ENCODE measurements around the gene CAMK1.

CAMK1 gene

DNA sequence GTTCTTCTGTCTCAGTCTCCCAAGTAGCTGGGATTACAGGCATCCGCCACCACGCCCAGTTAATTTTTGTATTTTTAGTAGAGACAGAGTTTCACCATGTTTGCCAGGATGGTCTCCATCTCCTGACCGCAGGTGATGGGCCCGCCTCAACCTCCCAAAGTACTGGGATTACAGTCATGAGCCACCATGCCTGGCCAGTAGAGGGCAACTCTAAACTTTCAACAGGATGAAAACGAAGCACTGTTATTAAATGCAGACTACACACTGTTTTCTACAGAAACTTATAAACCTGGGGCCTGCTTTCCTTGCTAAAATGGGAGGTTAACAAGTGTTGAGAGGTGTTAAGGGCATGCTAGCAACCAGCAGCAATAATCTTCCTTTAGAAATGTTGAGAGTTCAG lies 30.8 kb upstream of the CAMK1 start:
- intact Hi-C loops (cut with DNase I; ENCODE audit: low total_unique reads), result no loop called here
- Histone ChIP-seq H3K27me3 (no peaks in the 10 kb centered on the region), H3K4me1 (peaks cover 0 to 7% (median 4%) of the 10 kb centered on the region in 4 donors), H3K4me3 (no peak overlapping the region), H3K9me3 (no peaks in the 10 kb centered on the region), H3K36me3 (peaks cover 78 to 90% (median 83%) of the 10 kb centered on the region in 3 donors), H3K27ac (no peak overlapping the region)
- TF ChIP-seq, protein P1, sequence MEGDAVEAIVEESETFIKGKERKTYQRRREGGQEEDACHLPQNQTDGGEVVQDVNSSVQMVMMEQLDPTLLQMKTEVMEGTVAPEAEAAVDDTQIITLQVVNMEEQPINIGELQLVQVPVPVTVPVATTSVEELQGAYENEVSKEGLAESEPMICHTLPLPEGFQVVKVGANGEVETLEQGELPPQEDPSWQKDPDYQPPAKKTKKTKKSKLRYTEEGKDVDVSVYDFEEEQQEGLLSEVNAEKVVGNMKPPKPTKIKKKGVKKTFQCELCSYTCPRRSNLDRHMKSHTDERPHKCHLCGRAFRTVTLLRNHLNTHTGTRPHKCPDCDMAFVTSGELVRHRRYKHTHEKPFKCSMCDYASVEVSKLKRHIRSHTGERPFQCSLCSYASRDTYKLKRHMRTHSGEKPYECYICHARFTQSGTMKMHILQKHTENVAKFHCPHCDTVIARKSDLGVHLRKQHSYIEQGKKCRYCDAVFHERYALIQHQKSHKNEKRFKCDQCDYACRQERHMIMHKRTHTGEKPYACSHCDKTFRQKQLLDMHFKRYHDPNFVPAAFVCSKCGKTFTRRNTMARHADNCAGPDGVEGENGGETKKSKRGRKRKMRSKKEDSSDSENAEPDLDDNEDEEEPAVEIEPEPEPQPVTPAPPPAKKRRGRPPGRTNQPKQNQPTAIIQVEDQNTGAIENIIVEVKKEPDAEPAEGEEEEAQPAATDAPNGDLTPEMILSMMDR (IDR thresholded peaks at IDR 0.05), result no peak
- DNase-seq, result no peak

DNA sequence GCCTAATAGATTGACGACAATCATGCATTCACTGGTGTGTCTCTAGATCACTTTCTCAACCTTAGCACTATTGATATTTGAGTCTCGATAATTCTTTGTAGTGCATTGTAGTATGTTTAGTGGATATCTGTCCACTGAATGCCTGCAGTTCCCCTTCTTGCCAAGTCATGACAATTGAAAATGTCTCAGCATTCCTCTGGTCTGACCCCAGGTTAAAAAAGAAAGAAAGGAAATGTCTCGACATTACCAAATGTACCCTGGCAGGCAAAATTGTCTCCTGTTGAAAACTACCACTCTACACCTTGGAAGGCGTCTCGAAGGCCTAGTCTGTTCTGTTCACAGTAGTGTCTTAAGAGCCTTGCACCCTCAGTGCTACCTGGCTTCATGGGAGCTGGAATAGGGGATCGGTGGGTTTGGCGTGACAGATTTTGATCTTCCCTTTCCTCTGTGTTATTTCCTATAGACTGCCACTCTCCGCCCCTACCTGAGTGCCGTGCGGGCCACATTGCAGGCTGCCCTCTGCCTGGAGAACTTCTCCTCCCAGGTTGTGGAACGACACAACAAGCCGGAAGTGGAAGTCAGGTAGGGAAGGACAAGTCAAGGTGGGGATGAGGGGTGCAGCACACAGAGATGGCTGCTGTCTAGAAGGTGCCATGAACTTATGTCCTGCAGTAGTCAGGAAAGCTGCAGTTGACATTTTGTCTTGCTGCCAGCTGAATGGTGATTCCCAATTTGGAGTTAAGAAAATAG lies 27.6 kb upstream of the CAMK1 start:
- H3K36me3 ChIP-seq, result peaks cover 49 to 65% (median 52%) of the 10 kb centered on the region in 3 donors
- intact Hi-C loops (cut with DNase I; ENCODE audit: low total_unique reads), result no loop called here
- no peak for DNase-seq
- H3K4me3 ChIP-seq, result no peak overlapping the region
- TF ChIP-seq, protein P1 (IDR thresholded peaks at IDR 0.05), result no peak
- H3K27me3 ChIP-seq, result no peaks in the 10 kb centered on the region
- peaks cover 0 to 31% (median 22%) of the 10 kb centered on the region in 4 donors for H3K4me1 ChIP-seq
- H3K9me3 ChIP-seq, result no peaks in the 10 kb centered on the region
- no peak overlapping the region for H3K27ac ChIP-seq

DNA sequence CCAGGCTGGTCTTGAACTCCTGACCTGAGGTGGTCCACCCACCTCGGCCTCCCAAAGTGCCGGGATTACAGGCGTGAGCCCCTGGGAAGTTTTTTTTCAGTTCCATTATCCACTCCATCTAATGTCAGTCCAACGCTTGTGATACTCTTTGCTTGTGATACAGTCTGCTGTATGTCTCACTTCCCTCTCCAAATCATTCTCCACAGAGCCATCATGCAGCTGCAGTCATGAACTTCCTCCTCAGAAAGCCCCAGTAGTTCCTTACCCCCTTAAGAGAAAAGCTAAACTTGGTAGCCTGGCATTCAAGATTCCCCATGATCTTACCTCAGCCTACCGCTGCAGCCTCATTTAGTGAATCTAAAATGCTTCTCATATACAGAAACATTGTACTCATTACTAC lies 25.5 kb upstream of the CAMK1 start:
- peaks cover 0 to 44% (median 37%) of the 10 kb centered on the region in 4 donors for H3K4me1 ChIP-seq
- TF ChIP-seq, protein P1 (IDR thresholded peaks at IDR 0.05), result no peak
- no peak overlapping the region for H3K27ac ChIP-seq
- no peak for DNase-seq
- H3K9me3 ChIP-seq, result no peaks in the 10 kb centered on the region
- intact Hi-C loops (cut with DNase I; ENCODE audit: low total_unique reads), result no loop called here
- no peak overlapping the region for H3K4me3 ChIP-seq
- H3K36me3 ChIP-seq, result peaks cover 29 to 52% (median 34%) of the 10 kb centered on the region in 3 donors
- H3K27me3 ChIP-seq, result no peaks in the 10 kb centered on the region

DNA sequence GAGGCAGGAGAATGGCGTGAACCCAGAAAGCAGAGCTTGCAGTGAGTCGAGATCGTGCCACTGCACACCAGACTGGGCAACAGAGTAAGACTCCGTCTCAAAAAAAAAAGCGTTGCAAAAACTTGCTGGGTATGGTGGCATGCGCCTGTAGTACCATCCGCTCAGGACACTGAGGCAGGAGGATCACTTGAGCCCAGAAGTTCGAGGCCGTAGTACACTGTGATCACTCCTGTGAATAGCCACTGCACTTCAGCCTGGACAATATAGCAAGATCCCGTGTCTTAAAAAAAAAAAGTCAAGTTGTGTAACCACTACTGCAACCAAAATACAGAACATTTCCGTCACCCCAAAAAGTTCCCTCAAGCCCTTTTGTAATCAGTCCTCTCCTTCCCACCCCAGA lies 24.7 kb upstream of the CAMK1 start:
- TF ChIP-seq, protein P1 (IDR thresholded peaks at IDR 0.05), result no peak
- no peaks in the 10 kb centered on the region for H3K9me3 ChIP-seq
- H3K27me3 ChIP-seq, result no peaks in the 10 kb centered on the region
- intact Hi-C loops (cut with DNase I; ENCODE audit: low total_unique reads), result no loop called here
- DNase-seq, result no peak
- H3K4me1 ChIP-seq, result peaks cover 0 to 44% (median 37%) of the 10 kb centered on the region in 4 donors
- H3K4me3 ChIP-seq, result peak overlapping the region; percentile 68 to 95
- no peak overlapping the region for H3K27ac ChIP-seq
- peaks cover 26 to 52% (median 33%) of the 10 kb centered on the region in 3 donors for H3K36me3 ChIP-seq

DNA sequence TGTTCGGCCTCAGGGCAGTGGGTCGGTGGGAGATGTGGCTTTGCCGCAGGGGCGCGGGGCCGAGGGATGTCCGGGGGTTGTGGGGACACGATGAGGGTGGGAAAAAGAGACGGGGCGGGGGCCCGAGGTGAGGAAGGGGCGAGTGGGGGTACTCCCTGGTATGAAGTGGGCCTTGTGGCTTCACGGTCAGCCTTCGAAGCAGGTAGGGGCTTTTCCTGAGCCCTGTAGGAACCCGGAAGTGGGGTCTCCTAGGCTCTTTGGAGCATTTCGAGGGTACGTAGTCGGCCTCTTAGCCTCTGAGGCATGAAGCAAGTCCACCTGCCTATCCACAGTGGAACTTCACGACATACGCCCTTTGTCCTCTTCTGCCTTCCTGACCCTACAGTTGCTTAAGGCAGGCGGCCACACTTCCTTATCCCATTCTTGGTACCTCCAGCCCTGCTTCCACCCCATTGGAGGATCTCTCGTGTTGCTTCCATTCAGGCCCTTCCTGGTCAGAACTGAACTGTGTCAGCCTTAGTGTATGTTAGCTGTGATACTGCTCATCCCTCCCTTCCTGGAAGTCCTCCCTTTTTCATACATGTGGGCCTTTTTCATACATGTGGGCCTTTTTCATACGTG lies 23.5 kb upstream of the CAMK1 start:
- peak overlapping the region; percentile 68 to 95 for H3K4me3 ChIP-seq
- DNase-seq, result peak in 1 of 2 donors; percentile 38
- peaks cover 0 to 44% (median 37%) of the 10 kb centered on the region in 4 donors for H3K4me1 ChIP-seq
- intact Hi-C loops (cut with DNase I; ENCODE audit: low total_unique reads), result loop anchor here (2.0 kb wide), 1 partner anchor 22 kb away; no protein-coding TSS in a partner anchor
- TF ChIP-seq, protein P1 (IDR thresholded peaks at IDR 0.05), result no peak
- H3K27ac ChIP-seq, result peak overlapping the region; percentile 94 to 97
- H3K36me3 ChIP-seq, result peaks cover 25 to 52% (median 33%) of the 10 kb centered on the region in 3 donors
- no peaks in the 10 kb centered on the region for H3K9me3 ChIP-seq
- no peaks in the 10 kb centered on the region for H3K27me3 ChIP-seq

Measured in tibial artery (tissue), 4 donors.